ENCODE data around the gene HOXB9. TPM values are rescaled to one million over a fixed set of nuclear protein-coding genes. Genes with fewer than 3 reads are reported as not detected.

The HOXB9 gene
- total and polyA plus RNA-seq, 2 donors (not counting 3 experiments of a cell fraction or from before 2014, with no cell fraction given) = 0.79 to 1.1 TPM

GRCh38 chr17:48603959-48604769 lies 22.0 kb downstream of the HOXB9 start:
- Histone ChIP-seq H3K4me1 (ENCODE audit: control insufficient read depth, extremely low read depth, insufficient read depth, low read length) (peaks cover 23% of the 10 kb centered on the region), H3K9me3 (replicated peaks; ENCODE audit: control insufficient read depth, insufficient read depth, low read length) (no peaks in the 10 kb centered on the region), H3K36me3 (ENCODE audit: control insufficient read depth in 2 of 2, extremely low read depth in 1 of 2, insufficient read depth in 2 of 2, low read length in 2 of 2) (no peaks in the 10 kb centered on the region), H3K27ac (ENCODE audit: insufficient read depth, low read depth, low read length) (peak overlapping the region; percentile 54), H3K9ac (replicated peaks; ENCODE audit: extremely low read depth, insufficient read depth, low read length) (peak overlapping the region; percentile 87), H3K27me3 (ENCODE audit: control insufficient read depth in 2 of 2, insufficient read depth in 2 of 2, low read length in 2 of 2) (no peaks in the 10 kb centered on the region), H2AFZ (ENCODE audit: low read depth, low read length) (peak overlapping the region; percentile 56), H3K79me2 (ENCODE audit: control insufficient read depth, insufficient read depth, low read length) (peaks cover 57% of the 10 kb centered on the region), H3K9me1 (replicated peaks; ENCODE audit: control insufficient read depth, extremely low read depth, insufficient read depth, low read length) (no peaks in the 10 kb centered on the region), H4K20me1 (replicated peaks; ENCODE audit: control insufficient read depth, extremely low read depth, insufficient read depth, low read length) (no peaks in the 10 kb centered on the region), H3K4me2 (ENCODE audit: insufficient read depth, low read length) (peak overlapping the region; percentile 95), H3K4me3 (replicated peaks in 1 of 3; ENCODE audit: insufficient read depth in 1 of 3, low read depth in 1 of 3, low read length in 3 of 3) (peak overlapping the region; percentile 47 to 97 (median 86))
- DNase-seq (ENCODE audit: low read depth, low spot score) (peak; percentile 65), FAIRE-seq (peak; percentile 96)
- TSS peak; percentile 17 for BruUV-seq (replicated peaks)
- intact Hi-C loops (cut with micrococcal nuclease) (loop anchor here (1.0 kb wide), 1 partner anchor 8 kb away; no protein-coding TSS in a partner anchor), dilution Hi-C loops (cut with MboI; ENCODE audit: extremely low pct_ligation_motif_present, low sequenced_read_pairs) (no loop called here)
- POLR2A ChIA-PET = interaction anchor here (1.0 kb wide), 1 partner anchor 10 kb away, joined by 7 read pairs; the partner anchor contains the start of gene HOXB8
- CTCF ChIA-PET = interaction anchor here (2.0 kb wide), 1 partner anchor 579 kb away, joined by 4 read pairs; no protein-coding TSS in a partner anchor
- TF ChIP-seq GATA2 (IDR thresholded peaks at IDR 0.05; ENCODE audit: insufficient read depth, insufficient read length, low read depth, low read length) (no peak), POLR2AphosphoS5 (IDR thresholded peaks at IDR 0.05; ENCODE audit: insufficient read depth, low read depth, low read length) (peak; percentile 63)

GRCh38 chr17:48601539-48602425 lies 24.4 kb downstream of the HOXB9 start:
- FAIRE-seq (no peak), DNase-seq (ENCODE audit: low read depth, low spot score) (no peak)
- Histone ChIP-seq H3K4me3 (replicated peaks in 1 of 3; ENCODE audit: insufficient read depth in 1 of 3, low read depth in 1 of 3, low read length in 3 of 3) (peak overlapping the region in 2 of 3 experiments; percentile 27 to 47), H3K36me3 (ENCODE audit: control insufficient read depth in 2 of 2, extremely low read depth in 1 of 2, insufficient read depth in 2 of 2, low read length in 2 of 2) (no peaks in the 10 kb centered on the region), H3K9me3 (replicated peaks; ENCODE audit: control insufficient read depth, insufficient read depth, low read length) (no peaks in the 10 kb centered on the region), H3K9ac (replicated peaks; ENCODE audit: extremely low read depth, insufficient read depth, low read length) (no peak overlapping the region), H2AFZ (ENCODE audit: low read depth, low read length) (no peak overlapping the region), H3K4me2 (ENCODE audit: insufficient read depth, low read length) (peak overlapping the region; percentile 68), H3K79me2 (ENCODE audit: control insufficient read depth, insufficient read depth, low read length) (peaks cover 80% of the 10 kb centered on the region), H3K4me1 (ENCODE audit: control insufficient read depth, extremely low read depth, insufficient read depth, low read length) (peaks cover 39% of the 10 kb centered on the region), H4K20me1 (replicated peaks; ENCODE audit: control insufficient read depth, extremely low read depth, insufficient read depth, low read length) (no peaks in the 10 kb centered on the region), H3K27ac (ENCODE audit: insufficient read depth, low read depth, low read length) (no peak overlapping the region), H3K27me3 (ENCODE audit: control insufficient read depth in 2 of 2, insufficient read depth in 2 of 2, low read length in 2 of 2) (no peaks in the 10 kb centered on the region), H3K9me1 (replicated peaks; ENCODE audit: control insufficient read depth, extremely low read depth, insufficient read depth, low read length) (no peaks in the 10 kb centered on the region)
- no peak for TF ChIP-seq EZH2 (IDR thresholded peaks at IDR 0.05; ENCODE audit: borderline replicate concordance, low read depth, low read length, severe bottlenecking)
- TF ChIP-seq POLR2A (IDR thresholded peaks at IDR 0.05; ENCODE audit: low read depth, low read length) = no peak
- TF ChIP-seq MAX (IDR thresholded peaks at IDR 0.05; ENCODE audit: insufficient read depth, insufficient read length) = no peak
- no peak for TF ChIP-seq JUN (IDR thresholded peaks at IDR 0.05; ENCODE audit: borderline replicate concordance, insufficient read depth, insufficient read length, low read depth)
- no peak for TF ChIP-seq CTCF (IDR thresholded peaks at IDR 0.05; ENCODE audit: extremely low read depth in 1 of 2, insufficient read depth in 1 of 2, low read depth in 1 of 2, low read length in 2 of 2)
- TF ChIP-seq GATA2 (IDR thresholded peaks at IDR 0.05; ENCODE audit: insufficient read depth, insufficient read length, low read depth, low read length) = no peak
- no peak for TF ChIP-seq FOS (IDR thresholded peaks at IDR 0.05; ENCODE audit: borderline replicate concordance, insufficient read depth, low read length)
- no peak for TF ChIP-seq POLR2AphosphoS5 (IDR thresholded peaks at IDR 0.05; ENCODE audit: insufficient read depth, low read depth, low read length)
- no peak for TF ChIP-seq MYC (IDR thresholded peaks at IDR 0.05; ENCODE audit: low read depth, low read length)
- dilution Hi-C loops (cut with MboI; ENCODE audit: extremely low pct_ligation_motif_present, low sequenced_read_pairs) (no loop called here), intact Hi-C loops (cut with micrococcal nuclease) (no loop called here)
- BruUV-seq (replicated peaks) = no TSS peak
- POLR2A ChIA-PET = no interaction called here
- CTCF ChIA-PET = interaction anchor here (0.6 to 1.5 kb wide), 6 partner anchors 8 to 342 kb away, joined by 3 read pairs; no protein-coding TSS in a partner anchor

Measured in endothelial cell of umbilical vein (primary cell).